ENCODE data around the gene ADGRV1.
"Not testable (repeated sequence)": the region's sequence is repeated elsewhere in the genome, so short reads cannot be mapped to it uniquely, and the experiment has no call there.

The ADGRV1 gene

GRCh38 chr5:90902170-90902569 lies 343.6 kb downstream of the ADGRV1 start:
- DNase-seq (ENCODE audit: low read depth): no peak

GRCh38 chr5:90902651-90903386 lies 344.2 kb downstream of the ADGRV1 start:
- no peak for DNase-seq (ENCODE audit: low read depth)

GRCh38 chr5:90909101-90909503 lies 350.5 kb downstream of the ADGRV1 start:
- DNase-seq (ENCODE audit: low read depth): no peak

- no peak for DNase-seq (ENCODE audit: low read depth)
These were observed 351.3 kb downstream of the ADGRV1 start for GRCh38 chr5:90909940-90910339.

GRCh38 chr5:90911169-90911568 lies 352.6 kb downstream of the ADGRV1 start:
- no peak for DNase-seq (ENCODE audit: low read depth)

- DNase-seq (ENCODE audit: low read depth): no peak
These were observed 353.9 kb downstream of the ADGRV1 start for GRCh38 chr5:90912476-90912875.

GRCh38 chr5:90915393-90915792 lies 356.8 kb downstream of the ADGRV1 start:
- DNase-seq (ENCODE audit: low read depth): no peak

- DNase-seq (ENCODE audit: low read depth): no peak
These were observed 358.6 kb downstream of the ADGRV1 start for GRCh38 chr5:90916947-90917800.

GRCh38 chr5:90917928-90918668 lies 359.5 kb downstream of the ADGRV1 start:
- no peak for DNase-seq (ENCODE audit: low read depth)

GRCh38 chr5:90921418-90921973 lies 362.9 kb downstream of the ADGRV1 start:
- no peak for DNase-seq (ENCODE audit: low read depth)

- DNase-seq (ENCODE audit: low read depth): not testable (repeated sequence)
These were observed 365.6 kb downstream of the ADGRV1 start for GRCh38 chr5:90924222-90924621.

GRCh38 chr5:90929013-90929839 lies 370.6 kb downstream of the ADGRV1 start:
- DNase-seq (ENCODE audit: low read depth): not testable (repeated sequence)

GRCh38 chr5:90930062-90930461 lies 371.5 kb downstream of the ADGRV1 start:
- no peak for DNase-seq (ENCODE audit: low read depth)

GRCh38 chr5:90930756-90931431 lies 372.3 kb downstream of the ADGRV1 start:
- no peak for DNase-seq (ENCODE audit: low read depth)

- DNase-seq (ENCODE audit: low read depth): no peak
These were observed 373.6 kb downstream of the ADGRV1 start for GRCh38 chr5:90932052-90932699.

GRCh38 chr5:90933298-90933697 lies 374.7 kb downstream of the ADGRV1 start:
- DNase-seq (ENCODE audit: low read depth): no peak

GRCh38 chr5:90934091-90934719 lies 375.6 kb downstream of the ADGRV1 start:
- DNase-seq (ENCODE audit: low read depth): no peak

GRCh38 chr5:90934738-90935137 lies 376.1 kb downstream of the ADGRV1 start:
- no peak for DNase-seq (ENCODE audit: low read depth)

GRCh38 chr5:90939211-90939610 lies 380.6 kb downstream of the ADGRV1 start:
- DNase-seq (ENCODE audit: low read depth): no peak

Measured in T-helper 22 cell (primary cell).